ENCODE measurements around the gene DACH1.

Gene DACH1

GRCh38 chr13:71798707-71799106, 68.3 kb downstream of the DACH1 start:
- Histone ChIP-seq H3K23ac (ENCODE audit: low read length in 2 of 2) (no peak overlapping the region), H2AK5ac (ENCODE audit: low read length, severe bottlenecking) (no peak overlapping the region), H2BK15ac (ENCODE audit: low read depth, poor library complexity, severe bottlenecking) (no peak overlapping the region), H3K36me3 (ENCODE audit: control insufficient read depth in 1 of 2, insufficient read depth in 2 of 2, low read depth in 1 of 2, low read length in 2 of 2) (no peaks in the 10 kb centered on the region), H4K8ac (ENCODE audit: low read length) (no peak overlapping the region), H4K91ac (ENCODE audit: low read length) (no peak overlapping the region), H3K9ac (ENCODE audit: low read length) (no peak overlapping the region), H2BK12ac (ENCODE audit: low read length in 2 of 2) (no peak overlapping the region), H3K9me3 (ENCODE audit: control insufficient read depth, low read length) (no peaks in the 10 kb centered on the region), H3K79me1 (replicated peaks; ENCODE audit: low read length, poor library complexity, severe bottlenecking) (no peaks in the 10 kb centered on the region), H3K18ac (ENCODE audit: low read depth in 1 of 2, low read length in 2 of 2) (no peak overlapping the region), H3K4me2 (ENCODE audit: low read length, poor library complexity, severe bottlenecking) (no peak overlapping the region), H2BK120ac (ENCODE audit: low read depth, low read length) (no peak overlapping the region), H3K4ac (ENCODE audit: low read depth in 1 of 2, low read length in 2 of 2) (no peak overlapping the region), H3K4me1 (ENCODE audit: control insufficient read depth, insufficient read depth, low read depth, low read length) (no peaks in the 10 kb centered on the region), H2AFZ (ENCODE audit: low read depth, low read length) (no peak overlapping the region), H3K27me3 (ENCODE audit: control insufficient read depth in 1 of 2, insufficient read depth in 1 of 2, low read length in 2 of 2) (no peaks in the 10 kb centered on the region), H3K4me3 (ENCODE audit: insufficient read depth in 1 of 2, low read depth in 1 of 2, low read length in 2 of 2) (no peak overlapping the region), H3K14ac (ENCODE audit: low read length in 2 of 2) (no peak overlapping the region), H2BK5ac (ENCODE audit: low read depth, low read length, poor library complexity, severe bottlenecking) (no peak overlapping the region), H3K27ac (ENCODE audit: low read length, poor library complexity, severe bottlenecking) (no peak overlapping the region)
- 44% methylated on average over 1 of the region's 1 CpG for WGBS
- DNase-seq = no peak

GRCh38 chr13:71797517-71797916, 69.5 kb downstream of the DACH1 start:
- H3K79me1 ChIP-seq (replicated peaks; ENCODE audit: low read length, poor library complexity, severe bottlenecking) = no peaks in the 10 kb centered on the region

GRCh38 chr13:71789693-71790329, 77.2 kb downstream of the DACH1 start:
- no peak overlapping the region for H4K91ac ChIP-seq (ENCODE audit: low read length)

More at GRCh38 chr13:71797517-71797916, 69.5 kb downstream of the DACH1 start:
- H2BK120ac ChIP-seq (ENCODE audit: low read depth, low read length) = no peak overlapping the region
- no peak overlapping the region for H3K4ac ChIP-seq (ENCODE audit: low read depth in 1 of 2, low read length in 2 of 2)
- no peak overlapping the region for H3K4me2 ChIP-seq (ENCODE audit: low read length, poor library complexity, severe bottlenecking)
- no peak overlapping the region for H3K9ac ChIP-seq (ENCODE audit: low read length)
- WGBS = 18% methylated on average over 4 of the region's 5 CpGs
- H3K23ac ChIP-seq (ENCODE audit: low read length in 2 of 2) = no peak overlapping the region
- no peak overlapping the region for H3K4me3 ChIP-seq (ENCODE audit: insufficient read depth in 1 of 2, low read depth in 1 of 2, low read length in 2 of 2)
- no peaks in the 10 kb centered on the region for H3K9me3 ChIP-seq (ENCODE audit: control insufficient read depth, low read length)
- no peaks in the 10 kb centered on the region for H3K27me3 ChIP-seq (ENCODE audit: control insufficient read depth in 1 of 2, insufficient read depth in 1 of 2, low read length in 2 of 2)
- H2AK5ac ChIP-seq (ENCODE audit: low read length, severe bottlenecking) = no peak overlapping the region
- no peak overlapping the region for H4K91ac ChIP-seq (ENCODE audit: low read length)
- H2BK5ac ChIP-seq (ENCODE audit: low read depth, low read length, poor library complexity, severe bottlenecking) = no peak overlapping the region
- no peak overlapping the region for H4K8ac ChIP-seq (ENCODE audit: low read length)
- H3K36me3 ChIP-seq (ENCODE audit: control insufficient read depth in 1 of 2, insufficient read depth in 2 of 2, low read depth in 1 of 2, low read length in 2 of 2) = no peaks in the 10 kb centered on the region
- H2BK15ac ChIP-seq (ENCODE audit: low read depth, poor library complexity, severe bottlenecking) = no peak overlapping the region
- no peaks in the 10 kb centered on the region for H3K4me1 ChIP-seq (ENCODE audit: control insufficient read depth, insufficient read depth, low read depth, low read length)
- H2AFZ ChIP-seq (ENCODE audit: low read depth, low read length) = no peak overlapping the region
- no peak overlapping the region for H3K14ac ChIP-seq (ENCODE audit: low read length in 2 of 2)
- H2BK12ac ChIP-seq (ENCODE audit: low read length in 2 of 2) = no peak overlapping the region
- no peak overlapping the region for H3K18ac ChIP-seq (ENCODE audit: low read depth in 1 of 2, low read length in 2 of 2)
- H3K27ac ChIP-seq (ENCODE audit: low read length, poor library complexity, severe bottlenecking) = no peak overlapping the region
- DNase-seq = peak; percentile 26

GRCh38 chr13:71789037-71789436, 78.0 kb downstream of the DACH1 start:
- Histone ChIP-seq H3K4ac (ENCODE audit: low read depth in 1 of 2, low read length in 2 of 2) (no peak overlapping the region), H2AK5ac (ENCODE audit: low read length, severe bottlenecking) (no peak overlapping the region), H2BK15ac (ENCODE audit: low read depth, poor library complexity, severe bottlenecking) (no peak overlapping the region), H2BK5ac (ENCODE audit: low read depth, low read length, poor library complexity, severe bottlenecking) (no peak overlapping the region), H3K27ac (ENCODE audit: low read length, poor library complexity, severe bottlenecking) (no peak overlapping the region), H4K8ac (ENCODE audit: low read length) (no peak overlapping the region), H3K18ac (ENCODE audit: low read depth in 1 of 2, low read length in 2 of 2) (no peak overlapping the region), H2AFZ (ENCODE audit: low read depth, low read length) (no peak overlapping the region), H3K23ac (ENCODE audit: low read length in 2 of 2) (no peak overlapping the region), H3K4me2 (ENCODE audit: low read length, poor library complexity, severe bottlenecking) (no peak overlapping the region), H3K4me3 (ENCODE audit: insufficient read depth in 1 of 2, low read depth in 1 of 2, low read length in 2 of 2) (no peak overlapping the region), H3K79me1 (replicated peaks; ENCODE audit: low read length, poor library complexity, severe bottlenecking) (no peaks in the 10 kb centered on the region), H3K9ac (ENCODE audit: low read length) (no peak overlapping the region), H3K9me3 (ENCODE audit: control insufficient read depth, low read length) (no peaks in the 10 kb centered on the region), H2BK12ac (ENCODE audit: low read length in 2 of 2) (no peak overlapping the region), H4K91ac (ENCODE audit: low read length) (no peak overlapping the region), H3K36me3 (ENCODE audit: control insufficient read depth in 1 of 2, insufficient read depth in 2 of 2, low read depth in 1 of 2, low read length in 2 of 2) (no peaks in the 10 kb centered on the region), H3K14ac (ENCODE audit: low read length in 2 of 2) (no peak overlapping the region), H2BK120ac (ENCODE audit: low read depth, low read length) (no peak overlapping the region), H3K27me3 (ENCODE audit: control insufficient read depth in 1 of 2, insufficient read depth in 1 of 2, low read length in 2 of 2) (no peaks in the 10 kb centered on the region), H3K4me1 (ENCODE audit: control insufficient read depth, insufficient read depth, low read depth, low read length) (no peaks in the 10 kb centered on the region)
- DNase-seq = no peak

More at GRCh38 chr13:71789693-71790329, 77.2 kb downstream of the DACH1 start:
- H3K9me3 ChIP-seq (ENCODE audit: control insufficient read depth, low read length) = no peaks in the 10 kb centered on the region
- no peak overlapping the region for H2BK12ac ChIP-seq (ENCODE audit: low read length in 2 of 2)
- DNase-seq = no peak
- no peaks in the 10 kb centered on the region for H3K36me3 ChIP-seq (ENCODE audit: control insufficient read depth in 1 of 2, insufficient read depth in 2 of 2, low read depth in 1 of 2, low read length in 2 of 2)
- H2BK5ac ChIP-seq (ENCODE audit: low read depth, low read length, poor library complexity, severe bottlenecking) = no peak overlapping the region
- no peak overlapping the region for H2BK120ac ChIP-seq (ENCODE audit: low read depth, low read length)
- H3K27ac ChIP-seq (ENCODE audit: low read length, poor library complexity, severe bottlenecking) = no peak overlapping the region
- H3K4me1 ChIP-seq (ENCODE audit: control insufficient read depth, insufficient read depth, low read depth, low read length) = no peaks in the 10 kb centered on the region
- no peaks in the 10 kb centered on the region for H3K27me3 ChIP-seq (ENCODE audit: control insufficient read depth in 1 of 2, insufficient read depth in 1 of 2, low read length in 2 of 2)
- no peak overlapping the region for H2BK15ac ChIP-seq (ENCODE audit: low read depth, poor library complexity, severe bottlenecking)
- no peak overlapping the region for H3K4me3 ChIP-seq (ENCODE audit: insufficient read depth in 1 of 2, low read depth in 1 of 2, low read length in 2 of 2)
- 94% methylated on average over 3 of the region's 5 CpGs for WGBS
- no peak overlapping the region for H4K8ac ChIP-seq (ENCODE audit: low read length)
- H2AK5ac ChIP-seq (ENCODE audit: low read length, severe bottlenecking) = no peak overlapping the region
- no peak overlapping the region for H3K4me2 ChIP-seq (ENCODE audit: low read length, poor library complexity, severe bottlenecking)
- H2AFZ ChIP-seq (ENCODE audit: low read depth, low read length) = no peak overlapping the region
- no peak overlapping the region for H3K18ac ChIP-seq (ENCODE audit: low read depth in 1 of 2, low read length in 2 of 2)
- H3K23ac ChIP-seq (ENCODE audit: low read length in 2 of 2) = no peak overlapping the region
- no peak overlapping the region for H3K4ac ChIP-seq (ENCODE audit: low read depth in 1 of 2, low read length in 2 of 2)
- no peaks in the 10 kb centered on the region for H3K79me1 ChIP-seq (replicated peaks; ENCODE audit: low read length, poor library complexity, severe bottlenecking)
- no peak overlapping the region for H3K9ac ChIP-seq (ENCODE audit: low read length)
- H3K14ac ChIP-seq (ENCODE audit: low read length in 2 of 2) = no peak overlapping the region

All from mesenchymal stem cell (in vitro differentiated cells and primary cell).